HepG2 (cell line): ENCODE measurements around the gene GDF15. TPM values are rescaled to one million over a fixed set of nuclear protein-coding genes. Genes with fewer than 3 reads are reported as not detected.

ENCODE experiments used
- AKAP8 ChIP-seq: sonication (generic); formaldehyde crosslinking; IDR thresholded peaks from 2 replicates; pipeline ENCODE4 v1.5.1; 2020; ENCODE audit warnings: mild to moderate bottlenecking, missing genetic modification reagents
- ARNTL ChIP-seq: sonication (generic); formaldehyde crosslinking; IDR thresholded peaks from 2 replicates; pipeline ENCODE4 v1.4.0; 2020; ENCODE audit warnings: mild to moderate bottlenecking, missing genetic modification reagents
- GABPB1 ChIP-seq: IDR thresholded peaks from 2 replicates; pipeline ENCODE4 v1.6.1; 2016; ENCODE audit warnings: mild to moderate bottlenecking, missing genetic modification reagents, moderate library complexity, missing compliant biosample characterization
- JUND ChIP-seq: sonication (generic); formaldehyde crosslinking; IDR thresholded peaks from 2 replicates; pipeline ENCODE4 v1.8.0; 2022; ENCODE audit warnings: mild to moderate bottlenecking, missing genetic modification reagents
- KDM6A ChIP-seq: IDR thresholded peaks from 2 replicates; pipeline ENCODE4 v1.6.1; 2016; ENCODE audit warnings: low read depth
- KLF16 ChIP-seq, 2 experiments: sonication (generic) in 1 of 2; formaldehyde crosslinking in 1 of 2; IDR thresholded peaks; 2 replicates each; pipeline versions ENCODE4 v1.6.1 to v1.8.0; 2016 to 2023; ENCODE audit warnings: missing genetic modification reagents in 2 of 2, missing compliant biosample characterization in 1 of 2
- MIER3 ChIP-seq: IDR thresholded peaks from 2 replicates; pipeline ENCODE4 v1.6.1; 2016; ENCODE audit warnings: missing compliant biosample characterization, borderline replicate concordance
- REPIN1 ChIP-seq: sonication (generic); formaldehyde crosslinking; IDR thresholded peaks from 2 replicates; pipeline ENCODE4 v1.8.0; 2022; ENCODE audit warnings: missing genetic modification reagents, low read depth, mild to moderate bottlenecking, borderline replicate concordance
- SALL1 ChIP-seq: sonication (generic); formaldehyde crosslinking; IDR thresholded peaks from 2 replicates; pipeline ENCODE4 v1.8.0; 2022; ENCODE audit warnings: mild to moderate bottlenecking, missing genetic modification reagents
- SAP130 ChIP-seq: IDR thresholded peaks from 2 replicates; pipeline ENCODE4 v1.6.1; 2016; ENCODE audit warnings: low read depth
- SOX6 ChIP-seq, 2 experiments: fragments of 450-650 bp in 1 of 2; sonication (generic) in 1 of 2; formaldehyde crosslinking in 1 of 2; IDR thresholded peaks; 2 replicates each; pipeline versions ENCODE4 v1.4.0 to v1.6.1; 2017 to 2020; ENCODE audit warnings: antibody characterized with exemption in 1 of 2, mild to moderate bottlenecking in 1 of 2, missing genetic modification reagents in 1 of 2
- TP53 ChIP-seq: sonication (generic); formaldehyde crosslinking; conservative IDR thresholded peaks from 2 replicates; pipeline ENCODE4 v1.4.0; 2020; ENCODE audit warnings: missing genetic modification reagents
- YEATS2 ChIP-seq: sonication (generic); formaldehyde crosslinking; IDR thresholded peaks from 2 replicates; pipeline ENCODE4 v1.4.0; 2020; ENCODE audit warnings: missing genetic modification reagents, borderline replicate concordance
- ZBTB14 ChIP-seq: sonication (generic); formaldehyde crosslinking; IDR thresholded peaks from 2 replicates; pipeline ENCODE4 v1.4.0; 2020; ENCODE audit warnings: missing genetic modification reagents
- ZFP36L1 ChIP-seq: sonication (generic); formaldehyde crosslinking; IDR thresholded peaks from 2 replicates; pipeline ENCODE4 v1.8.0; 2022; ENCODE audit warnings: mild to moderate bottlenecking, missing genetic modification reagents, moderate library complexity
- ZNF264 ChIP-seq: sonication (generic); formaldehyde crosslinking; IDR thresholded peaks from 2 replicates; pipeline ENCODE4 v1.4.0; 2020; ENCODE audit warnings: missing genetic modification reagents
- ZNF350 ChIP-seq: sonication (generic); formaldehyde crosslinking; IDR thresholded peaks from 2 replicates; pipeline ENCODE4 v1.4.0; 2020; ENCODE audit warnings: mild to moderate bottlenecking, low read depth, missing genetic modification reagents, borderline replicate concordance
- ZNF468 ChIP-seq: sonication (generic); formaldehyde crosslinking; IDR thresholded peaks from 2 replicates; pipeline ENCODE4 v1.8.0; 2022; ENCODE audit warnings: mild to moderate bottlenecking, moderate library complexity, missing genetic modification reagents
- ZNF501 ChIP-seq: sonication (generic); formaldehyde crosslinking; IDR thresholded peaks from 2 replicates; pipeline ENCODE4 v1.5.1; 2020; ENCODE audit warnings: mild to moderate bottlenecking, moderate library complexity, missing genetic modification reagents
- ZNF558 ChIP-seq: sonication (generic); formaldehyde crosslinking; IDR thresholded peaks from 2 replicates; pipeline ENCODE4 v1.9.0; 2022; ENCODE audit warnings: mild to moderate bottlenecking, missing genetic modification reagents, borderline replicate concordance
- ZNF775 ChIP-seq: sonication (generic); formaldehyde crosslinking; IDR thresholded peaks from 2 replicates; pipeline ENCODE4 v1.4.0; 2020; ENCODE audit warnings: missing genetic modification reagents, mild to moderate bottlenecking, moderate library complexity, borderline replicate concordance
- ZSCAN31 ChIP-seq: sonication (generic); formaldehyde crosslinking; IDR thresholded peaks from 2 replicates; pipeline ENCODE4 v1.5.0; 2020; ENCODE audit warnings: low read depth, mild to moderate bottlenecking, missing genetic modification reagents
- polyA plus RNA-seq, 8 experiments: library from polyadenylated mRNA; depleted of rRNA in 3 of 8; stranded (reverse) in 7 of 8; unstranded in 1 of 8; fragments of >200 nt; fragmentation: Illumina TruSeq in 4 of 8; extraction: Trizol in 4 of 8; gene quantifications; 2 replicates each; pipeline versions ENCODE4 v1.2.1 to v1.2.3, GENCODE V29; 2011 to 2016; ENCODE audit warnings: low read depth in 4 of 8, missing spikeins in 1 of 8, mixed read lengths in 1 of 8; ENCODE audit not compliant: insufficient read depth in 1 of 8
- total RNA-seq, 5 experiments: library from RNA; depleted of rRNA; stranded (reverse); fragments of >200 nt; fragmentation: Illumina TruSeq; extraction: Trizol; gene quantifications; 2 replicates each; pipeline ENCODE4 v1.2.3, GENCODE V29; 2016; ENCODE audit warnings: low read depth in 1 of 5
- TF ChIP-seq, protein P1 (sequence below): sonication (generic); formaldehyde crosslinking; IDR thresholded peaks from 2 replicates; pipeline ENCODE4 v1.4.0; 2020; ENCODE audit warnings: mild to moderate bottlenecking, missing genetic modification reagents, borderline replicate concordance
- TF ChIP-seq, protein P2 (sequence below): fragments of 450-650 bp; IDR thresholded peaks from 2 replicates; pipeline ENCODE4 v1.6.1; 2016

Gene GDF15
- total and polyA plus RNA-seq, 2 of the 13 experiments (the other 11 are each of a cell fraction or from before 2014, with no cell fraction given) = 146 to 422 TPM

- TF ChIP-seq ZBTB14 (no peak), GABPB1 (CRISPR knock-in tag) (peak; percentile 86), REPIN1 (CRISPR knock-in tag) (no peak; the same call in 1 of the 2 replicates), ZNF775 (CRISPR knock-in tag) (0 out of 2 replicates have a peak, but pooled peaks have one; percentile 40), TP53 (CRISPR knock-in tag) (0 out of 2 replicates have a peak, but pooled peaks have one; percentile 14), SALL1 (CRISPR knock-in tag) (peak; percentile 66), ZFP36L1 (CRISPR knock-in tag) (no peak), JUND (CRISPR knock-in tag) (no peak), MIER3 (no peak; the same call in 1 of the 2 replicates), ZNF264 (CRISPR knock-in tag) (no peak), ZNF350 (peak; percentile 56; the same call in 1 of the 2 replicates), SAP130 (CRISPR knock-in tag) (peak; percentile 93), ZNF468 (CRISPR knock-in tag) (no peak), YEATS2 (CRISPR knock-in tag) (peak; percentile 44; the same call in 1 of the 2 replicates), ARNTL (CRISPR knock-in tag) (peak; percentile 21), ZNF501 (no peak), ZSCAN31 (CRISPR knock-in tag) (no peak), SOX6 (IDR thresholded peaks at IDR 0.05) (no peak), SOX6 (CRISPR knock-in tag; IDR thresholded peaks at IDR 0.05) (peak; percentile 43; the same call in 1 of the 2 replicates), ZNF558 (CRISPR knock-in tag) (0 out of 2 replicates have a peak, but pooled peaks have one; percentile 29), KDM6A (CRISPR knock-in tag) (peak; percentile 91), AKAP8 (no peak), KLF16 (CRISPR knock-in tag; IDR thresholded peaks at IDR 0.05) (no peak)
- TF ChIP-seq, protein P1, sequence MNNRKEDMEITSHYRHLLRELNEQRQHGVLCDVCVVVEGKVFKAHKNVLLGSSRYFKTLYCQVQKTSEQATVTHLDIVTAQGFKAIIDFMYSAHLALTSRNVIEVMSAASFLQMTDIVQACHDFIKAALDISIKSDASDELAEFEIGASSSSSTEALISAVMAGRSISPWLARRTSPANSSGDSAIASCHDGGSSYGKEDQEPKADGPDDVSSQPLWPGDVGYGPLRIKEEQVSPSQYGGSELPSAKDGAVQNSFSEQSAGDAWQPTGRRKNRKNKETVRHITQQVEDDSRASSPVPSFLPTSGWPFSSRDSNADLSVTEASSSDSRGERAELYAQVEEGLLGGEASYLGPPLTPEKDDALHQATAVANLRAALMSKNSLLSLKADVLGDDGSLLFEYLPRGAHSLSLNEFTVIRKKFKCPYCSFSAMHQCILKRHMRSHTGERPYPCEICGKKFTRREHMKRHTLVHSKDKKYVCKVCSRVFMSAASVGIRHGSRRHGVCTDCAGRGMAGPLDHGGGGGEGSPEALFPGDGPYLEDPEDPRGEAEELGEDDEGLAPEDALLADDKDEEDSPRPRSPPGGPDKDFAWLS (CRISPR knock-in tag) = no peak
- TF ChIP-seq, protein P2, sequence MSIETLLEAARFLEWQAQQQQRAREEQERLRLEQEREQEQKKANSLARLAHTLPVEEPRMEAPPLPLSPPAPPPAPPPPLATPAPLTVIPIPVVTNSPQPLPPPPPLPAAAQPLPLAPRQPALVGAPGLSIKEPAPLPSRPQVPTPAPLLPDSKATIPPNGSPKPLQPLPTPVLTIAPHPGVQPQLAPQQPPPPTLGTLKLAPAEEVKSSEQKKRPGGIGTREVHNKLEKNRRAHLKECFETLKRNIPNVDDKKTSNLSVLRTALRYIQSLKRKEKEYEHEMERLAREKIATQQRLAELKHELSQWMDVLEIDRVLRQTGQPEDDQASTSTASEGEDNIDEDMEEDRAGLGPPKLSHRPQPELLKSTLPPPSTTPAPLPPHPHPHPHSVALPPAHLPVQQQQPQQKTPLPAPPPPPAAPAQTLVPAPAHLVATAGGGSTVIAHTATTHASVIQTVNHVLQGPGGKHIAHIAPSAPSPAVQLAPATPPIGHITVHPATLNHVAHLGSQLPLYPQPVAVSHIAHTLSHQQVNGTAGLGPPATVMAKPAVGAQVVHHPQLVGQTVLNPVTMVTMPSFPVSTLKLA = peak; percentile 66
Observed at GRCh38 chr19:18340990-18341868, 44.7 kb upstream of the GDF15 start (continued).
